IPS-18c (cell line): ENCODE data around the gene ALX3.
A peak's percentile ranks its signal among the peaks of the same experiment; 100 is the strongest.

Experiments used
- H3K4me3 ChIP-seq: 2 replicates; pipeline ENCODE4 v1.7.0; 2013; ENCODE audit warnings: low read depth, mild to moderate bottlenecking, low read length, moderate library complexity; ENCODE audit not compliant: insufficient read depth
- H3K9me3 ChIP-seq: one replicate; pipeline ENCODE4 v1.6.1; 2013; ENCODE audit warnings: mild to moderate bottlenecking, low read length, moderate library complexity; ENCODE audit not compliant: control insufficient read depth, insufficient read depth

Gene ALX3

DNA sequence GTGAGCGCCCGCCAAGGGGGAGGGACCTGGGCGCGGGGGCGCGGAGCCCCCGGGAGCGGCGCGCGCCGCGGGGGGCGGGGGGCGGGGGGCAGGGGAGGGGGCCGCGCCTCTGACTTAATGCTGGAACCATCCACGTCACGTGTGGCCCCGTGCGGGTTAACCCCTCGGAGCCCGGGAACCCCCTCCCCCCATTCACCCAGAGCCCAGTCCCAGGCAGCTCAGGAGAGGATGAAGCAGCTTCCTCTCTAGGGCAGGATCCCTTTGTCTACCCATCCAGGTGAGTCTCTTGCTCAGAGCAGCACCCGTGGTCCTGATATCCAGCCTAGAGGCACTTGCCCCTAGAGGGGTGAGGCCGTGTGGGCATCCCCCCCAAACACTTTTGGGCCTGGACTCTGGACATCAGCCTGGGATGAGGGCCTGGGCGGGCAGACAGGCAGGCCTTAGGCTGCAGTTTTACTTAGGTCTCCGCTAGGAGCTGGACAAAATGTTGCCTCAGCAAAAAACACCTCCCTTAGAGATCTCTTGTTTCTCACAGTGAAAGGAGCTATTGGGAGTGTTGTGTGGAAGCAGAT, at the start of gene ALX3:
ALX3 (minus strand) TSS at position 2 of the 572 bp plus-strand sequence. CDS start 60 bp downstream, outside the sequence.
- Histone ChIP-seq H3K4me3 (peak within 1 kb of the TSS; percentile 50), H3K9me3 (no peaks in the 10 kb centered on the region)

DNA sequence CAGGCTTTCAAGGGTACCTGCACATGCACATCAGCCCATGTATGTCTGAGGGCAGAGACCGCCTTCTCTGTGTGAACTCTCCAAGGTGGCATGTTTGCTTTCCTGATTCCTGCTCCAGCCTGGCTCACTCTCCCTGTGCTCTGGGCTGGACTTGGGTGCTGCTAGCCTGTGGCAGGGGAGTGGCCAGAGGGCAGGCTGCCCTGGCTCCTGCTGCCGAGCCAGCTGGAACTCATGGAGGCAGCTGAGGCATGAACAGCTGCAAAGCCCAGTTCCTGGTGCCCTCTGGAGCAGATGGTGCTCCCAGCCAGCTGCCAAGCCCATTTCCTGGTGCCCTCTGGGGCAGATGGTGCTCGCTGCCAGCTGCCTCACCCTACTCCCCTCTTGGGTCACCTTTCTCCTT, 49.4 kb upstream of the ALX3 start:
- Histone ChIP-seq H3K4me3 (no peak overlapping the region), H3K9me3 (peaks cover 4% of the 10 kb centered on the region)

DNA sequence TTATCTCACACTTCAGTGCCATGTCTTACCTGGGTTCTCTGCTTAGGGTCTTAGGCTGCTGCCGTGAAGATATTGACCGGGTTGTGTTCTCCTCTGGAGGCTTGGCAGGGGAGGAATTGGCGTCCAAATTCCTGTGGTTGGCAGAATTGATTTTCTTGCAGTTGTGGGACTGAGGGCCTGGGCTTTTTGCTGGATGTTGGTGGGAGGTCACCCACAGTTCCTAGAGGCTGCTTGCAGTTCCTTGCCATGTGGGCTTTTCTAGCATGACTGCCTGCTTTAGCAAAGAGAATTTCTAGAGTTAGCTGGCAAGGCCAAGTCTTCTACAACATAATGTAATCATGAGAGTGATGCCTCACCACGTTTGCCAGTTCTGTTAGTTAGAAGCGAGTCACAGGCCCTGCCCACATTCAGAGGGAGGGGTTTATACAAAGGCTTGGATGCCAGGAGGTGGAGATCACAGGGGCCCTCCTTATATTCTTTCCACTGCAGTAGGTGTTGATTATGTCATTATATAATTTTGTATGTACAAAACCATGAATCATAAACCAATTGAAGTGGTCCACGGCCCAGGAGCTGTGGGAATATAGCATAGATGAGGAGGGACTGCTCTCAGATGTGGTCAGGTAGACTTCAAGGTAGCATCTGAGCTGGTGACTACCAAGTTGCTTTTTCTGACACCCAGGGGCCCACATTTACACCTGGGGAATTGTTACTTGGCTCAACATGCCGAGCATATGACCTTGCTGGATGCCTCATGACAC, 48.3 kb upstream of the ALX3 start:
- Histone ChIP-seq H3K4me3 (no peak overlapping the region), H3K9me3 (no peaks in the 10 kb centered on the region)

DNA sequence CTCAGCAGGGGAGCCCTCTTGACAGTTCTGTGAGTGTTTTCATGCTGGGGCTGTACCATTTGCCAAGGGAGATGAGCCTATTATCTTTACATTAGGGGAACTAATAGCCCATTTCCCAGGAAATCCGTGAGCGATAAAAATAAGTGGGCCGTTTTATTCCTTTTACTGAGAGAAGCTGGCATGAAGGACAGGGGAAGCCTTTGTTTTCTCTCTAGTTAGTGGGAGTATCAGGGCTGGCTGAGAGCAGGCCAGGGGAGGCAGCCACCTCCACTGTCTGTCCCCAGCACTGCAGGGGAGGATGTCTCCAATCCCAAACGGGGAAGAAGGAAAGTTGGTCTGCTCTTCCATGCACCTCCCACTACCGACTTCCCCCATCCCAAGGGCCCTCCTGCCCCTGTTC, 44.3 kb upstream of the ALX3 start:
- no peak overlapping the region for H3K4me3 ChIP-seq
- H3K9me3 ChIP-seq = no peaks in the 10 kb centered on the region

DNA sequence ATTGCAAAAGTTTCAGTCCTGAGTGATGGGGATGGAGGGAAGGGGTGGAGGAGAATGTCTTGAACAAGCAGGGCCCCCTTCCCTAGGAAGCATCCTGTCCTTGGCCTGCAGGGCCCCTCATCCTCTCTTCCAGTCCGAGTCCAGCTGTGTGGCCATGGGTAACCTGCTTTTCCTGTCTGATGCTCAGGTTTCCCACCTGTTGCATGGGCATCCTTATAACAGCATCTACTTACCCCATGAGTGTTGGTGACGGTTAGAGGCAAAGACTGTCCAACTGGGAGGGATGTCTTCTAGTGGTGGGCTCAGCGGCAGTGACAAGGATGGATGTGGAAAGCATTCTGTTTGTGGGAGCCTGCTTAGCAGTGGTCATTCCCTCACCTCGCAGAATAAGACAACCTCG, 43.7 kb upstream of the ALX3 start:
- Histone ChIP-seq H3K4me3 (no peak overlapping the region), H3K9me3 (no peaks in the 10 kb centered on the region)

DNA sequence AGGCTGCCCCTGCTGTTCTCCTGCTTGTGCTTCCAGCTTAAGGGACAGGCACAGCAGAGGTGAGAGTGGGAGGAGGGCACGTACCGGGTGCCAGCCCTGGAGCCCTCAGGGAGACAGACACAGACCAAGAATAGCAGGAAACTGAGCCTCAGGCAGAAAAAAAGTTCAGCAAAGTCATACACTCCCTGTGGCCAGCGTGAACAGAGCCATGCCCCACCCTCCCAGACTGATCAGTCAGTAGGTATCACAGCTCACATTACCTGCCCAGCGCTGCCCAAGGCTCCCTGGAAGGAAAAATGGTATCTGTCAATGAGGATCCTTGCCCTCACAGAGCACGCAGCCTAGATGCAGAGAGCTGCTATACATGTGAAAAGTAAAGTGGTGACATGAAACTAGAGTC, 43.1 kb upstream of the ALX3 start:
- no peaks in the 10 kb centered on the region for H3K9me3 ChIP-seq
- H3K4me3 ChIP-seq = no peak overlapping the region

DNA sequence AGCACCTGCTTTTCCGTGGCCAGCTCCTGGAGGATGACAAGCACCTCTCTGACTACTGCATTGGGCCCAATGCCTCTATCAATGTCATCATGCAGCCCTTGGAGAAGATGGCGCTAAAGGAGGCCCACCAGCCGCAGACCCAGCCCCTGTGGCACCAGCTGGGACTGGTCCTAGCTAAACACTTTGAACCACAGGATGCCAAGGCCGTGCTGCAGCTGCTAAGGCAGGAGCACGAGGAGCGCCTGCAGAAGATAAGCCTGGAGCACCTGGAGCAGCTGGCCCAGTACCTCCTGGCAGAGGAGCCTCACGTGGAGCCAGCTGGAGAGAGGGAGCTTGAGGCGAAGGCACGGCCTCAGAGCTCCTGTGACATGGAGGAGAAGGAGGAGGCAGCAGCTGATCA, 42.2 kb upstream of the ALX3 start:
- Histone ChIP-seq H3K4me3 (no peak overlapping the region), H3K9me3 (no peaks in the 10 kb centered on the region)

DNA sequence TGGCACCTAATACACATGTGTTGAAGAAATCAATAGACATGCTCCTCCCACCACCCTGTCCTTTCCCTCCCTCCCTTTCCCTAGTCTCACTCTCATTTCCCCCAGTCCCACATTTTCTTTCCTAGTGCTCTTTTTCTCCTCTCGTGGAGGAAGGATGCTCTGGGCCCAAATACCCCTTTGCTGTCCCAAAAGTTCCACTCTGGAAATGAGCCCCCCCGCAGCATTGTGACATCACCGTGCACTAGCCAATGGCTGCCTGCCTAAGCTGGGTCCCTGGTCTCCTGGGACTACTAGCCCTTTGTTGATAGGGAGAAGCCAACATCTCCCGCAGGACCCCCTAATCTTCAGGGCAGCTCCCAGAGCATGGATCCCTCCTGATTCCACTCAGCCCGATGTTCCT, 41.7 kb upstream of the ALX3 start, which contains the start of gene UBL4B:
UBL4B (plus strand) TSS at position 301 of the 400 bp plus-strand sequence; CDS start at position 393, 92 bp downstream.
- no peaks in the 10 kb centered on the region for H3K9me3 ChIP-seq

DNA sequence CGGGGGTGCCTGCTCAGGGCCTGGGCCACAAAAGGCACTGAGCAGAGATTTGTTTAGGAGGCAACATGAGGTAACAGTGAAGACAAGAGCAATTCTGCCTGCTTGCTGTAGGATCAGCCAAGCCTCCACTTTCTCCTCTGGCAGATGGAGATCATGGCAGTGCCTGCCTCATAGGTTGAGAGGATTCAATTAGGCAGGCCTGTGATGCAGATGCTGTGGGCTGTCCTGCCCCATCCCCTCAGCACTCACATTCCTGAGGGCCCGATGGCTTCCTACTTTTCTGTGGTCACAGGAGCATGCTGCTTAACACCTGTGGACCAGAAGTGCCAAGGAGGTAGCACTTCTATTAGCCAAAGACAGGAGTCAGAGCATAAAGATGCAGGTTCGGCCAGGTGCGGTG, 40.6 kb upstream of the ALX3 start:
- Histone ChIP-seq H3K4me3 (no peak overlapping the region), H3K9me3 (no peaks in the 10 kb centered on the region)

More for the DNA sequence above, 41.7 kb upstream of the ALX3 start, which contains the start of gene UBL4B:
- H3K4me3 ChIP-seq = no peak within 1 kb of the TSS

DNA sequence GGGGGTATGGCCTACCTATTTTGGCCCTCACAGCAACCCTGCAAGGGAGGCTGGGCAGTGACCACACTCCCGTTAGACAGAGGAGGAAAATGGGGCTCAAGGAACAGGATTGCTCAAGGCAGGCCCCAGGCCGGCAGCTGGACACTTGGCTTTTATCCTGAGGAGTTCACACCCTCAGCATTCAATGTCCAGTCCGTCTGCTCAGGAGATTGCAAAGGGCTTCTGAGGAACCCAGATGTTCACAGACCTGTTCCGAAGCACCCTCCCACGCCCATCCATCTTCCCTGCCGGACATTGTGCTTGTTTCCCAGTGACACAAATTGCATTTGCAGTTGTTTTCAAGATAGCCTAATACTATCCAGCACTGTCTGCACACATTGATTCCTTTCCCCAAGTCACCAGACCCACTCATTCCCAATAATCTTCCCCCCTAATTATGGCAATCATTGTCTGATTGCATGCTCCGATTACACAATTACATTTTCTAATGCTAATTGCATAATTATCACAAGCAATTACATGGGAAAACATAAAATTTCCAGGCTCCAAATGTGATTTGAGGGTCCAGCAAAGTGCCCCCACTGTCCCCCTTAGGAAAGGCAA, 37.5 kb upstream of the ALX3 start:
- H3K4me3 ChIP-seq = no peak overlapping the region
- H3K9me3 ChIP-seq = no peaks in the 10 kb centered on the region

DNA sequence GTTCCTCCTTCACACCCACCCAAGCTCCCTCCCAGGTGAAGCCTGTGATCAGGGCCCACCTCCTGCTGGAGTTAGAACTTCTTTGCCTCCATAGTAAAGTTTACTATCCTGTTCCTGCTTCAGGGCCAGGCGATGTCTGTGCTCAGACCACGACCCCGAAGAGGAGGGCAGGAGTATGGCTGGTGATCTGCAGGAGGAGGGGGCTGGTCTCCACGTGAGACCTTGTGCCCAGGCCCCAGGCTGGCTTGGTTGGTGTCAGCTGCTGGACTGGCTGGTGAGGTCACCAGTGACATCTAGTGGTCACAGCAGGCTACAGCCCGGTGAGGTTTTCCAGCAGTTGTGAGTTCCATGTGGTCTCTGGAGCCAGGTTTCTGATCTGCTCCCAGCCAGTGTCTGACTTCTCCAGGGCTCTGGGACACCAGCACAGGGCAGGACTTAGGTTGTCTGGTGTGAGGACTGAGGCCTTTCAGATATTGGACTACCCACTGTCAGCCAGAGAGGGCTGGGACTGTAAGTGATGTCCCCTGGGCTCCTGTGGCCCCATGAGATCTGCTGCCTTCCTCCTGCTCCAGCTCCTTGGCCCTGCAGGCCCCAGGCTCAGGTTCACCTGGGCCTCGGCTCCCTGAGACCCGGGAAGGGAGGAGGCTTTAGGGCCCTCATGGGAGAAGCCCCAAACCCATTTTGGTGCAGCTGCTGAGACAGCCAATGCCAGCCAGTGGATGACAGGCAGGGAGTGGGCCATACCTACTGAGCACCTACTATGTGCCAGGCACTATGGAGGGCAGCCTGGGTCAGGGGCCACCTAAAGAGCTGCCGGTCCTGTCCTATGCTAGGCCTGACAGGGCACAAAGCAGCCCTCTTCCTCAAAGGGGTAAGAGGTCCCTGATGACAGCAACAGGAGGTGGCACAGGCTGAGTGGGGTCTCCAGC, 35.8 kb upstream of the ALX3 start:
- no peak overlapping the region for H3K4me3 ChIP-seq
- no peaks in the 10 kb centered on the region for H3K9me3 ChIP-seq

DNA sequence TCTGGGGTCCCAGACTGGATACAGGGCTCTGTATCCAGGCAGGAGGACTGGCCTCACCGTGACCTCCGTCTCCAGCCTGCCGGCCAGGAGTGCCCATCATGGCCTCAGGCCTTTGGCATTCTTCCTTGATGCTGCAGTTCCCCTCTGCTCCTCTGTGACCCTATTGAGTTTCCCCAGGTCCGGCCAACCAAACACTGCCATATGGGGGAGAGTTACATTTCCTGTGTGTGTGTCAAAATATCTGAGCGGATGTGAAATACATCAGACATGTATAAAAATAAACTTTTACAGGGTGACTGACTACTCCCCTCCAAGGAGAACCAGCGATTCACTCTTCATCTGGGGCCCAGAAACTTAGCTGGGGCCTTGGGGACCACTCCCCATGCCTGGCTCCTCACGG, 31.6 kb upstream of the ALX3 start:
- Histone ChIP-seq H3K9me3 (peaks cover 2% of the 10 kb centered on the region), H3K4me3 (no peak overlapping the region)

DNA sequence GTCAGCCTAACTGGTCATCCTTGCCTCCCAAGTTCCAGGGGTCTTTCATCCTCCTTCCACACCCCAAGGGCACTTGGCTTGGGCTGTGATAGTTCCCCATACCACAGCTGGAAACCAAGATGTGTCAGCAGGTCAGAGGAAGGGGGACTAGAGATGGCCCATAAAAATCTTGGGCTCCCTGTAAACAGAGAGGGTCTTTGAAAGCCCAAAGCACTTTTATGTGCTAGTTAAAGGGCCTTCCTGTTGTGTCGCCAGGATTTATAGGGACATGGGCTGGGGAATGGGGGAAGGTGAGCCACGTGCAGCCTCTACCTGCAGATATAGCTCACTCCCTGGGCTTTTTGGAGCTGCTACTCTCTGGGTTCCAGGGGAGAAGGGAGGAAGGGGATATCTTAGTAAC, 29.9 kb upstream of the ALX3 start:
- Histone ChIP-seq H3K9me3 (peaks cover 2% of the 10 kb centered on the region), H3K4me3 (no peak overlapping the region)

DNA sequence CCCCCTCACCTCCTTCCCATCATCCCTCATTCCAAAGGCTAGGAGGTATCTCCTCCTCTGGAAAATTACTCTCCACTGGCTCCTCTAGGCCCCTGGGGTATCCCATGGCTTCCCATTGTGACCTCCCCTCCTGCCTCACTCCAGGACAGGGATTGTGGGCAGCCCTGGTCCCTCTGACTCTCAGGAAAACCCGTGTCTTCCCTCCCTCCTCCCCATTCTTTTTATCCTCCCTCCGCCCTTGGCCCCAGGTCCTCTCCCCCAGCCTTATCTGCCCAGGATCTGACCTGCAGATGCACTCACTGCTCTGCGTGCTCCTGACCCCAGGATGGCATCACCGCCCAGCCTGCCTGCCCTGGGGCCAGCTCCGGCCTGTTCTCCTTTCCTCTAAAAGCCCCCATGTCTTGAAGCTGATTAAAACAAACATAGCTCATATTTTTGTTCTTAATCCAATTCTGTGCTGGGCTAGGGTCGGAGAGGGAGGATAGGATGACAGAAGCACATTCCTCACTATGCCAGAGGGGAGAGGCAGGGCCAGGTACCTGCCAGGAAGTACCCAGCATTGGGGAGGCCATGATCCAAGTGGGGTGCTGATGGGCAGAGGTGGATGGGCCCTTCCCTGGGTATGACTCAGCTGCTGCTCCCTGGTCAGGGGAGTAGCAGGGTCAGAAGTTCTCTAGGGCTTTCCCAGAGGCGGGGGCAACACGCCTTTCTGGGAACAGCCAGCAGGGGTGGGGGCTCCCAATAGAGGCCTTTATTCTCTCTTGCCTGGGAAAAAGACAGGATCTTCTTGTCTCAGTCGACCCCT, 28.0 kb upstream of the ALX3 start:
- Histone ChIP-seq H3K9me3 (peaks cover 2% of the 10 kb centered on the region), H3K4me3 (no peak overlapping the region)

DNA sequence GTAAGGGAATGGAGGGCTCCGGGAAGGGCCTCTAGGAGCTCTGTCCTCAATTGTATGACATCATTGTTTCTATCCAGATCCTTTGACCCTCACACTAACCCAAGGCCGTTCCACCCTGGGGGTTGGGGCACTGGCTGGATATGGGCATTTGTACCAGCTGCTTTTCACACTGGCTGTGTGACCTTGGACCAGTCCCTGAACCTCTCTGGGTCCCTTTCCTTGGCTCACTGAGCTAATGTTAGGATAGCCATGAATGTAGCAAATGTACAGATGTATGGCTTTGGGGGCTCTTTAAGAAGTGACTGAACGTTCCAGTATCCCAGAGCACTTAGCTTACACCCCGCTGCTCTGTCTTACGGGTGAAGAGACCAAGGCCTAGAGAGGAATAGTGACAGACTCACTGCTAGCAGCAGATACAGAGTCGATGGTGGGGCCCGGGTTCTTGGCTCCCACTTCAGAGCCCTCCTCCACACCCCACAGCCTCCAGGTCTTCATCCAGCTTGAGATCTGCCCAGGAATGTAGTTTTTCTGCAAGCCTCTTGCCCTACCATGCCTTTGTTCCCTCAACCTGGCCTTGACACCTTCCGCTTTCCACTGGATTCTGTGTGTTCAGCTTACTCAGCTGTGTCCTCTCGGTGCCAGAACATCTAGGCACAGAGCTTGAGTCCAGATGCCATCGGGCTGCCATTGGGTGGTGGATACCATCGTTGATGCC, 27.2 kb upstream of the ALX3 start:
- peaks cover 2% of the 10 kb centered on the region for H3K9me3 ChIP-seq
- no peak overlapping the region for H3K4me3 ChIP-seq
